ENCODE measurements around the gene DRAXIN. TPM values are rescaled to one million over a fixed set of nuclear protein-coding genes. Genes with fewer than 3 reads are reported as not detected.

Gene DRAXIN
- total RNA-seq, 1 experiment from 2014 or later: 20.5 TPM

DNA sequence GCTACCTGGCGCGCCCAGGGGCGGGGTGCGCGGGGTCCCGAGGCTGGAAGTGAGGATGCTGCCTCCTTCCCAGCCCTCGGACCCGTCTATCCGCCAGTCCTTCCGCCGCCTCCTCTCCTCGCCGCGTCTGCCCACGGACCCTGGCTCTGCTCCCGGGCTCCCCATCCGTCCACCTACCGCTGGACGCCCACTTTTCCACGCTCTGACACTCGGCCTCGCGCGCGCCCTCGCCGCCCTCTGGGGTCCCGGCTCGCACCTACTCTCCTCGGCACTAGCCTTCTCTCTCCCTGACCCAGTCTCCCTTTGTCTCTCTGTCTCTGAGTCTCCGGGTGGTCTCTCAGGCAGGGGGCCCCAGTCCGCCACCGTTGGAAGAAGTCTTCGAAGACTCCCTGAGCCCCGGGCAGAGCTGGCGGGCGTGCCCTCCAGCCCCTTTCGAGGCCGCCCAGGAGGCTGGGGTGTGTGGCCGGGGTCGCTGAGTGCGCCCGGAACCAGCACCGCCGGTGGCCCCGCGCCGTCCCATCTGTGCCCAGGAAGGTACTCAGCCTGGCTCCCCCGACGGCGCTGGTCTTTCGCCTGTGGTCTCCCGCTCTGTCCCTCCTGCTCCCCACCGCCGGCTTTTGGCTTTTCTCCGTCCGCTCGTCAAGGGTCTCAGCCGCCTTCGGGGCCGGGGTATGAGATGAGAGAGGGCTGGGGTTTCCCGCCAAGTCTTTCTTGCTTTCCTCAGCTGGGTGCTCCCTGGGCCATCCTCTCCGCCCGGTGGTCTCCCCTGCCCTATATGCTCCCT, 610 bp downstream of the DRAXIN start:
- peaks cover 21% of the 10 kb centered on the region; the same call in 1 of the 2 replicates for H3K79me2 ChIP-seq (ENCODE audit: insufficient read depth, low read length)
- peaks cover 10% of the 10 kb centered on the region for H3K27me3 Mint-ChIP-seq (ENCODE audit: low read depth)
- peak overlapping the region; percentile 18 to 97 (median 87); a peak in 6 of 7 replicates for H3K27ac Mint-ChIP-seq

More for the DNA sequence above, 610 bp downstream of the DRAXIN start:
- Histone ChIP-seq H4K8ac (replicated peaks; ENCODE audit: insufficient read length, low read depth, low read length) (no peak overlapping the region), H3K9me3 (ENCODE audit: control insufficient read depth, low read depth, low read length) (no peaks in the 10 kb centered on the region), H4K91ac (ENCODE audit: insufficient read length, low read depth, low read length) (no peak overlapping the region), H3K9ac (ENCODE audit: extremely low read depth, insufficient read length, low read length) (peak overlapping the region; percentile 53), H2AFZ (ENCODE audit: low read length) (no peak overlapping the region), H3K79me1 (ENCODE audit: insufficient read depth, low read depth, low read length, poor library complexity, severe bottlenecking) (no peaks in the 10 kb centered on the region), H3K4ac (ENCODE audit: low read depth, low read length) (no peak overlapping the region), H2BK120ac (ENCODE audit: low read depth, low read length, poor library complexity, severe bottlenecking) (no peak overlapping the region), H3K27ac (ENCODE audit: insufficient read length, low read depth, low read length) (no peak overlapping the region), H3K27me3 (ENCODE audit: insufficient read depth, low read length) (no peaks in the 10 kb centered on the region; the same call in 1 of the 2 replicates), H2BK12ac (ENCODE audit: insufficient read length, low read depth, low read length) (no peak overlapping the region), H3K14ac (ENCODE audit: insufficient read depth, low read length) (peak overlapping the region; percentile 66), H3K4me2 (ENCODE audit: insufficient read depth, insufficient read length, low read length) (peak overlapping the region; percentile 61), H3T11ph (ENCODE audit: low read length) (no peak overlapping the region), H4K20me1 (ENCODE audit: control insufficient read depth, insufficient read depth, insufficient read length) (no peaks in the 10 kb centered on the region), H2BK15ac (ENCODE audit: low read depth, low read length) (no peak overlapping the region), H4K5ac (ENCODE audit: insufficient read length, low read depth, low read length) (no peak overlapping the region), H2BK5ac (ENCODE audit: insufficient read length, low read length) (no peak overlapping the region), H3K56ac (ENCODE audit: insufficient read length, low read depth, low read length) (no peak overlapping the region), H3K4me1 (ENCODE audit: insufficient read depth, low read length) (peaks cover 10% of the 10 kb centered on the region; the same call in 1 of the 2 replicates), H3K18ac (ENCODE audit: insufficient read length, low read depth, low read length) (peak overlapping the region; percentile 93), H3K23ac (ENCODE audit: insufficient read length, low read depth, low read length) (no peak overlapping the region), H3K23me2 (ENCODE audit: insufficient read length, low read depth, low read length, poor library complexity, severe bottlenecking) (peaks cover 20% of the 10 kb centered on the region), H2AK5ac (ENCODE audit: insufficient read length, low read length) (no peak overlapping the region), H2BK20ac (ENCODE audit: low read depth, low read length, poor library complexity, severe bottlenecking) (no peak overlapping the region)
- no peaks in the 10 kb centered on the region for H3K9me3 Mint-ChIP-seq
- peaks cover 44 to 65% of the 10 kb centered on the region in 2 experiments for H3K4me1 Mint-ChIP-seq
- H3K36me3 Mint-ChIP-seq (ENCODE audit: insufficient read depth in 1 of 3, low read depth in 3 of 3): peaks cover 6 to 16% (median 7%) of the 10 kb centered on the region in 3 experiments; a peak in 6 of 7 replicates
- WGBS (ENCODE audit: extremely low coverage, insufficient read length, low lambda C conversion rate): no CpG with 5 or more reads among the region's 64 CpGs
- peak overlapping the region; percentile 94 for H3K4me3 Mint-ChIP-seq
- TF ChIP-seq, protein P1, sequence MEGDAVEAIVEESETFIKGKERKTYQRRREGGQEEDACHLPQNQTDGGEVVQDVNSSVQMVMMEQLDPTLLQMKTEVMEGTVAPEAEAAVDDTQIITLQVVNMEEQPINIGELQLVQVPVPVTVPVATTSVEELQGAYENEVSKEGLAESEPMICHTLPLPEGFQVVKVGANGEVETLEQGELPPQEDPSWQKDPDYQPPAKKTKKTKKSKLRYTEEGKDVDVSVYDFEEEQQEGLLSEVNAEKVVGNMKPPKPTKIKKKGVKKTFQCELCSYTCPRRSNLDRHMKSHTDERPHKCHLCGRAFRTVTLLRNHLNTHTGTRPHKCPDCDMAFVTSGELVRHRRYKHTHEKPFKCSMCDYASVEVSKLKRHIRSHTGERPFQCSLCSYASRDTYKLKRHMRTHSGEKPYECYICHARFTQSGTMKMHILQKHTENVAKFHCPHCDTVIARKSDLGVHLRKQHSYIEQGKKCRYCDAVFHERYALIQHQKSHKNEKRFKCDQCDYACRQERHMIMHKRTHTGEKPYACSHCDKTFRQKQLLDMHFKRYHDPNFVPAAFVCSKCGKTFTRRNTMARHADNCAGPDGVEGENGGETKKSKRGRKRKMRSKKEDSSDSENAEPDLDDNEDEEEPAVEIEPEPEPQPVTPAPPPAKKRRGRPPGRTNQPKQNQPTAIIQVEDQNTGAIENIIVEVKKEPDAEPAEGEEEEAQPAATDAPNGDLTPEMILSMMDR (conservative IDR thresholded peaks at IDR 0.05): no peak
- no peak for DNase-seq

All from H9 (cell line).